CD4-positive, alpha-beta T cell treated with Interleukin-15 for 4 hours (primary cell): Measurements from ENCODE around the gene OLFM1.

Experiments
- DNase-seq: peaks from one replicate; pipeline ENCODE4 v3.0.0-alpha.2; 2020; ENCODE audit warnings: low spot score

The OLFM1 gene

GRCh38 chr9:135087489-135087792 lies at the start of gene OLFM1:
OLFM1 (plus strand) TSS chr9:135087668; CDS start chr9:135087990, 322 bp downstream.
- DNase-seq, result no peak

GRCh38 chr9:135038331-135038730 lies 49.1 kb upstream of the OLFM1 start:
- DNase-seq, result no peak

- DNase-seq, result no peak
Measured at GRCh38 chr9:135038826-135039225, 48.6 kb upstream of the OLFM1 start.

GRCh38 chr9:135039266-135039870 lies 48.1 kb upstream of the OLFM1 start:
- no peak for DNase-seq

GRCh38 chr9:135039916-135040645 lies 47.4 kb upstream of the OLFM1 start:
- no peak for DNase-seq

GRCh38 chr9:135040892-135041291 lies 46.6 kb upstream of the OLFM1 start:
- no peak for DNase-seq

GRCh38 chr9:135043345-135043744 lies 44.1 kb upstream of the OLFM1 start:
- DNase-seq, result no peak

- no peak for DNase-seq
Measured at GRCh38 chr9:135045264-135045927, 42.1 kb upstream of the OLFM1 start.

GRCh38 chr9:135045928-135046738 lies 41.3 kb upstream of the OLFM1 start:
- no peak for DNase-seq

- no peak for DNase-seq
Measured at GRCh38 chr9:135046739-135047350, 40.6 kb upstream of the OLFM1 start.

- no peak for DNase-seq
Measured at GRCh38 chr9:135047521-135047920, 39.9 kb upstream of the OLFM1 start.

GRCh38 chr9:135048046-135048757 lies 39.3 kb upstream of the OLFM1 start:
- no peak for DNase-seq

GRCh38 chr9:135048758-135049444 lies 38.6 kb upstream of the OLFM1 start:
- no peak for DNase-seq

- DNase-seq, result no peak
Measured at GRCh38 chr9:135049460-135049859, 38.0 kb upstream of the OLFM1 start.

GRCh38 chr9:135050072-135050990 lies 37.1 kb upstream of the OLFM1 start:
- no peak for DNase-seq

- DNase-seq, result no peak
Measured at GRCh38 chr9:135051316-135052038, 36.0 kb upstream of the OLFM1 start.

GRCh38 chr9:135053133-135053532 lies 34.3 kb upstream of the OLFM1 start:
- no peak for DNase-seq

- DNase-seq, result no peak
Measured at GRCh38 chr9:135055181-135055580, 32.3 kb upstream of the OLFM1 start.

- no peak for DNase-seq
Measured at GRCh38 chr9:135056541-135056940, 30.9 kb upstream of the OLFM1 start.
